Activated T-helper 1 cell treated with anti-CD3 and anti-CD28 coated beads, Interleukin-2, amount 50 U/mL, for 16 hours (primary cell): ENCODE results near the gene TCF25.

Experiments used
- DNase-seq, 2 donors: peaks; one replicate each; pipeline ENCODE4 v3.0.0-alpha.2; 2020; ENCODE audit warnings: low read depth in 1 of 2, low spot score in 1 of 2

Gene TCF25

DNA sequence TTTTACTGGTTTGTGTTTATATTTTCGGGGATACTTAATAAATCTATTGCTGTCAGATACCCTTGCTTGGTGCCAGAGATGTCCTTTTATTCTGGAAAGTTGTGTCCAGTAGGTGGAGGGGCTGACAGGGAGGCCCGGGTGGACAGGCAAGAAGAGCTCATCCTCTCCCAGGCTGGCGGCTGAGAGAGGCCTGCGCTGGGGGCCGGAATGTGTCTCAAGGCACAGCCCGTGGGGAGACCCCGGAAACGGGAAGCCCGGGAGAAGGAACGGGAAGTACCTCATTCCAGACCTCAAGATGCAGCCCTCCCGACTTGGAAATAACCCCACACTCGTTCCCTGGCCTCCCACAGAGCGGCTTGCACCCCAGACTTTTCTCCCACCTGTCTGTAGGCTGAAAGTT is 62.6 kb downstream of the TCF25 start:
- DNase-seq, result no peak

DNA sequence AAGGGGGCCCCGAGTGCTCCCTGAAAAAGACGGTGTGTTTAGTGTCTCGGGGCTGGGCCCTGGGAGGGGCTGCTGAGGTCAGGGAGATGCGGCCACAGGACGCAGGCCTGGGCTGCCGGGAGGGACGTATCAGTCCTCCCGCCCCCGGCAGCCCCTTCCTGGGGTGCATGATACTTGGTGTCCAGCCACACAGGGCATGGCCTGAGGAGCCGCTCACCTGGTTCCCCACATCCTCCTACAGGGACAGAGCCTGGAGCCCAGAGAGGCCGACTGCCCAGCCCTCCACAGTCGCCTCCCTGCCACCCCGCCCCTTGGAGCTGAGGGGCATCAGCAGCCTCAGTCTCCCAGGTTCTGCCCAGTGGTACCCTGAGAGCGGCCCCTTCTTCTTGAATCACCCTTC is 63.1 kb downstream of the TCF25 start:
- DNase-seq, result no peak

DNA sequence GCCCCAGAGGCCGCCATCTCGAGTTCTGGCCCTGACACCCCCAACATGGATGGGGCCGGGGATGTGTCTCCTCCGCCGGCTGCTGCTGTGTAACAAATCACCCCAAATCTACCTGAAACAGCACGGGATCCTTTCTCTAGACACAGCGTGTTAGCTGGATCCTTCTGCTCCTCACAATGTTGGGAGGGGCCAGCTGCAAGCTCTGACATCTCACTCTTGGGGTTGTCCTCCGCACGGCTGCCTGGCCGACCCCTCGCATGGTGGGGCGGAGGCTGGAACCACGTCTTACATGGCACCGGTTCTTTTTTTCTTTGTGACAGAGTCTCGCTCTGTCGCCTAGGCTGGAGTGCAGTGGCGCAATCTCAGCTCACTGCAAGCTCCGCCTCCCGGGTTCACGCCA is 63.6 kb downstream of the TCF25 start:
- DNase-seq, result no peak

DNA sequence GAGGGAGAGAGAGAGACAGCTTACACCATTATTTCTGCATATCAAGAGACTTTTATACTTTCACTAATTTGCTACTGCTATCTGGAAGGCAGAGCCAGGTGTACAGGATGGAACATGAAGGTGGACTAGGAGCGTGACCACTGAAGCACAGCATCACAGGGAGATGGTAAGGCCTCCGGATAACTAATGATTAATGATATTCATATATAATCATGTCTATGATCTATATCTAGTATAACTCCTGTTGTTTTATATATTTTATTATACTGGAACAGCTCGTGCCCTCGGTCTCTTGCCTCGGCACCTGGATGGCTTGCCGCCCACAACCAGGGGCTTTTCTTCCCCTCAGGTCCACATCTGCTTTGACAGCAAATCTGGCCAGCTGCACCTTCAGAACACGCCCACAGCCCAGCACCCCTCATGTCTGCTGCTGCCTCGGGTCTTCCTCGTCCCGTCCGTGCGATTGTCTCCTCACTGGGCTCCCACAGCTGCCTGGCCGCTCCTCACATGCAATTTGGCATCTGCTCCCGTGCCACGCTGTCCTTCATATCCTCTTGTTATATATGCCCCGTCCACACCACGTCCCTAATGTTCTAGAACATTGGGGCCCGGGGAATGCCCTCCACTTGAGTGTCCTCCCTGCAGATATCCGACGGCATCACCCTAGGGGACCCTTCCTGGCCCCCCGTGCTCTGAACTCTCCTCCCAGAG is 64.9 kb downstream of the TCF25 start:
- no peak for DNase-seq

DNA sequence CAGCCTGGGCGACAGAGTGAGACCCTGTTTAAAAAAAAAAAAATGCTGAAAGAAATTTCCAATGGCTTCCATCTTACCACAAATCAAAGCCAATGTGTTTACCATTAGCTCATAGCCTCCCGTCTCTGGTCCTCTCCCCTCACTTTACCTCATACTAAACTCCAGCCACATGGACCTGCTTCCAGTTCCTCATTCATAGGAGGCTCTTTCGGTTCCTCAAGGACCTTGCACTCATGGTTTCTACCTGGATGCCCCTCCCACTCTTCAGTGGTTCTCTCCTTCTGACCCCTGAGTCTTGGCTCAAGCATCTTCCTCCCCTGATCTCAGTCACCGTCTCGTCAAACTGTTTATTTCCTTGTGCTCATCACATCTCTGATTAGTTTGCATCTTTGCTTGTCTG is 71.4 kb downstream of the TCF25 start:
- no peak for DNase-seq

DNA sequence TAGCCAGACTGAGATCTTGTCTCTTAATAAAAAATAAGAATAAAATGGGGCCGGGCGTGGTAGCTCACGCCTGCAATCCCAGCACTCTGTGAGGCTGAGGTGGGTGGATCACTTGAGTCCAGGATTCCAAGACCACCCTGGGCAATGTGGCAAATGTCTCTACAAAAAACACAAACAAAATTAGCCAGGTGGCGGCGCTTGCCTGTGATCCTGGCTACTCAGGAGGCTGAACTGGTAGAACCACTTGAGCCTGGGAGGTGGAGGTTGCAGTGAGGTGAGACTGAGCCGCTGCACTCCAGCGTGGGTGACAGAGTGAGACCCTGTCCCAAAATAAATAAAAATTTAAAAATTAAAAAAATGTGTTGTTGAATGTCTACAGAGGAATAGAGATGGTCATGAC is 72.3 kb downstream of the TCF25 start:
- no peak for DNase-seq

DNA sequence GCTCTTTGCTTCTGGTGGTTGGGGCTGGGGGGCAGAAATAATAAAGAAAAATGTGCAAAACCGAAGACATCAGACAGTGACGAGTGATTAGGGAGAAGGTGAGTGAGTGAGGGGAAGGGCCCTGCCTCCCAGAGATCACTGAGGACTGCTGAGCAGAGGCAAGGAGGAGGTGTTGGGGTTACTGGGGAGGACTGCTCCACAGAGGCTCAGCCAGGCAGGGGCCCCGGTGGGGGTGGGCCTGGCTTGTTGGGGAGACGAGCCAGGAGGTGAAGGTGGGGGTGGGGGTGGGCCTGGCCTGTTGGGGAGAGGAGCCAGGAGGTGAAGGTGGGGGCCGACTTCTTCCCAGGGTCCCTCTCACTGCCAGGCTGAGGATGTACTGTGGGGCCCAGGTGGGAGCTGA is 73.1 kb downstream of the TCF25 start:
- no peak for DNase-seq

DNA sequence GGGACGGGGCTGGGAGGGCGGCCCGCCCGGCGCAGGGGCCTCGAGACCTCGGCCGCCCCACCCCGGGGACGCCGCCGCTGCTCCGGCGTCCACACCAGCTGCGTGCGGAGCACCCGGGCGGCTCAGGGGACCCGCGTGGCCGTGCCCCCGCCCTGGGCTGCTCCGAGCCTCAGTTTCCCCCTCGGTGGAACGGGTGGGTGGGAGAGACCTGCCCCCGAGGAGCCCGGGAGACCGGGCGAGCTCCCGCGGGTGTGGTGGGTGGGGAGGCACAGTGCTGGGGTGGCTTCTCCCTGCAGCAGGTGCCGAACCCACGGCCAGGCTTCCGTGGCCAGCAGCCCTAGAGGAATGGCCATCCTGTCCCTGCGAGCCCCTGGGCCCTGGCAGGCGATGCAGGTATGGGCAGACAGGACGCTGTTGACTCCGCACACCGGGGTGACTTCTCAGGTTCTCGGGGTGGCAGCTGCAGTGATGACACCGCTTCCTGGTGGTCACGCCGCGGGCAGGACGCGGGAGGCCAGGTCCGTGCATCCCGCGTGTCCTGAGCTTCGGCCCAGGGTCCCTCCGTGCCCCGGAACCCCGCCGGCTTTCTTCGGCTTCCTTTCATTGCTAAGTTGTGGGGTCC is 75.8 kb downstream of the TCF25 start:
- no peak for DNase-seq

DNA sequence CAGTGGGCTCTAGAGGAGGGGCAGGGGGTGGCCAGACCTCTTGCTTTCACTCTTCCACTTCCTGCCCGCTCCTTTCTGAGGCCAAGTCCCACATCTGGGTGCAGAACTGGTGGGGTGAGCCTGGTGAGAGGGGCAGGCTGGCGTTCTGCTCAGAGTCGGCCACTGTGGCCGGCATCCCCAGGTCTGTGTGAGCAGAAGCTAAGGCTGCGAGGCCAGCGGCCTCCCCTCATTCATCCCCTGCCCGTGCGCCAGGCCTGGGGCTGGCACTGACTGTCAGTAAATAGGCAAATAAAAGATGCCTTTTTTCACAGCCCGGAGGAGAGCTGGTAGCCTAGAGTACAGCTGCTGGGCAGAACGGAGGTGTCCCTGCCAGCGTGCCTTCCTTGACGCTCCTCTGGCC is 76.4 kb downstream of the TCF25 start:
- DNase-seq, result no peak

DNA sequence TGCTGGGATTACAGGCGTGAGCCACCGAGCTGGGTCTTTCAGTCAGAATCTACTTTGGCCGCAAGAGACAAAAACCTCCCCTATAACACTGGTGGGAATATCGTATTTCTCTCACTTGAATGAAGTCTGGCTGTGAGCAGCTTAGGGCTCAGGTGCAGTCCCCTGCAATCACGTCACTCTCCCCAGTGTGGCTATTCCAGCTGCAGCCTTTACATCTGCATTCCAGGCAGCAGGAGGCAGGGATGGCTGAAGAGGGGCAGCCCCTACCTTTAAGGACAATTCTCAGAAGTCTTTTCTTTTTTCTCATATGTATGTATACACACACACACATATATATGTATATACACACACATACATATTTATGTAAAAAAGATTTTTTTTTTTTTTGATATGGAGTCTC is 78.1 kb downstream of the TCF25 start:
- no peak for DNase-seq

DNA sequence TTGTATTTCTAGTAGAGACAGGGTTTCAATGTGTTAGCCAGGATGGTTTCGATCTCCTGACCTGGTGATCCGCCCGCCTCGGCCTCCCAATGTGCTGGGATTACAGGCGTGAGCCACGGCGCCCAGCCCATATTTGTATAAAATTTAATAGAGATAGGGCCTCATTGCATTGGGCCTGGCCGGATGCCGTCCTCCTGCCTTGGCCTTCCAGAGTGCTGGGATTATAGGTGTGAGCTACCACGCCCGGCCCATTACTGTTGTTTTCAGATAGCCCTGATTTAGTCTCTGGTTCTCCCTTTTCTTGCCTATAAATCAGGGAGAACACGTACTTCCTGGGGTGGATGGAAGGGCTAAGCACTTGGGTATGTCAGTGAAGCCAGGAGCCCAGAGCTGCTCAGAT is 78.7 kb downstream of the TCF25 start:
- DNase-seq, result no peak

DNA sequence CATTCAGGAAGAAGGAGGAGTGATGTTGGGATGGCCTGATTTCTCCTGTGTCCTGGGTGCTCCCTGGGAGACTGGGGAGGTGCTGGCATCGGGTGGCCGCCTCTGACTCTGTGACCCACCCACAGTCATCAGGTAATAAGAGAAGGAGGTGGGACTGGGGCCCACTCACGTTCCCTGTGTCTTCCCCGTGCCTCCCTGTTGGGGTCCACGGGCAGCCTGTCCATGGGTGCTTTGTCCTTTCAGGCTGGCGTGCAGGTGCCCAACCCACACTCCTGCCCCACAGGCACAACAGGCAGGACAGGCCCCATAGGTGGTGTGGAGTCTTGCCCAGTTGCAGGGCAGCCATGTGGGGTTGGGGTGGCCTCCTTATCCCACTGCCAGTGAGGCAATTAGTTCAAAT is 79.2 kb downstream of the TCF25 start:
- no peak for DNase-seq

DNA sequence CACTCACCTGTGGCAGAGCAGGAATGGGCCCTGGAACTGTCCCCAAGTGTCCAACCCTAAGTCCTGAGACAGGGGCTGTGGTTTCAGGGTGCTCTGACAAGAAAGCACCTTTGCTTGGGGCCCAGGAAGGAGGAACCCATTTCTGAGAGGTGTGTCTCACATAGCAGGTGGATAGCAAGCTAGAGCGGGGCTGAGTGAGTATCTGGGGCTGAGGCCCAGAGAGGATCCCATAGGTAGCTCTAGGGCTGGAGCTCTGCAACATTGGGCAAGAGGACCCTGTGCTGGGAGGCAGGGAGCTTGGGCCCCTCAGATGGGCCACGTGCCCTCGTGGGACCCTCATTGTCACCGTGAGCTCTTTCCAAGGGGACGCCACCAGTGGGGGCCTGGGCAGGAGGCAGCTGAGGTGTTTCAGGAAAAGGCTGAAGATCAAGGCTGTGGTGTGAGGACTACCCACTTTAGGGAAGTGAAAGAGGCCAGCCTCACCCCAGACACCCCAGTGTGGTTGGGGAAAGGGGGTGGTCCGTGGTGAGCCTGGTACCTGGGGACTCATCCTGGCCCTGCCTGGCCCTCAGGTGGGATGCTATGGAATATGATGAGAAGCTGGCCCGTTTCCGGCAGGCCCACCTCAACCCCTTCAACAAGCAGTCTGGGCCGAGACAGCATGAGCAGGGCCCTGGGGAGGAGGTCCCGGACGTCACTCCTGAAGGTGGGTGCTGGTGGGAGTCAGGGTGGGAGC is 80.4 kb downstream of the TCF25 start:
- no peak for DNase-seq

DNA sequence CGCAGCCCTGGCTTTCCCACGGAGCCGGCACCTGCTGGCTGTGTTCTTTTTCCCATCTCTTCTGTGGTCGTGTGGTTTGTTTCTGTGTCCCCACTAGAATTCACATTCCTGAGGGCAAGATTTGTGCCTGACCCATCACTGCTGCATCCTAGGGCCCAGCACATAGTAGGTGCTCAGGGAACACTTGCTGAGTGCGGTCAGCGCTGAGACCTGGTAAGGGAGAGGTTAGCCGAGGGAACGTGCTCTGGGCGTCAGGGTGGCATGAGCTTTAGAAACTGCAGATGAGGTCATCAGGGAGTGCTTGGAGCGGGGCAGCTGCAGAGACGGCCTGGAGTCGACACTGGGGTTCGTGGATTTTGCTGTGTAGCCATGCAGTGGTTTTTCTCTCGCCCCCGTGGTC is 81.1 kb downstream of the TCF25 start:
- DNase-seq, result no peak

DNA sequence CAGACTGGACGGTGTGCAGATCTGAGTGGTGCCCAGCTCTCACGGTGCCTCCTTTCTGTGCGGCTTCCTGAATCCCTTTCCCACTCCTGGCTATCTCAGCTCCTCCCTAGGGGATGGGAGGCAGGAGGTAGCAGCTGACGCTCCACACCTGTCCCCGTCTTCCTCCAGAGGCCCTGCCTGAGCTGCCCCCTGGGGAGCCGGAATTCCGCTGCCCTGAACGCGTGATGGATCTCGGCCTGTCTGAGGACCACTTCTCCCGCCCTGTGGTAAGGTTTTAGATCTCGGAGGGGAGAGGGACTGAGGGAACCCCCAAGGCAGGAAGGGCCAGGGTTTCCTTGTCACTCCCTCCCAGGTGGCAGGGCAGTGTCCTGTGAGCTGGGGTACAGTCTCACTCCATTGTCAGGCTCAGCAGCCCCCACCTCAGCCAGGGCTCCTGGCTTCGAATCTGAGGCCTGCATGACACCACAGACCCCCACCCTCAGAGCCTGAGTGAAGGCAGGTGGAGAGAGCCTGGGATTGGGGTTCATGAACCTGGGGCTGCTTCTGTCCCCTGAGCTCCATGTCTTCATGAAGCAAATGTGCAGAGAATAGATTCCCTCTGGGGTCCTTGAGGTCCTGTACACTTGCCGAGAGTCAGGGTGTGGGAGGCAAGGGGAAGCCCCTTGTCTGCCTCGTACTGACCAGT is 81.8 kb downstream of the TCF25 start:
- no peak for DNase-seq

DNA sequence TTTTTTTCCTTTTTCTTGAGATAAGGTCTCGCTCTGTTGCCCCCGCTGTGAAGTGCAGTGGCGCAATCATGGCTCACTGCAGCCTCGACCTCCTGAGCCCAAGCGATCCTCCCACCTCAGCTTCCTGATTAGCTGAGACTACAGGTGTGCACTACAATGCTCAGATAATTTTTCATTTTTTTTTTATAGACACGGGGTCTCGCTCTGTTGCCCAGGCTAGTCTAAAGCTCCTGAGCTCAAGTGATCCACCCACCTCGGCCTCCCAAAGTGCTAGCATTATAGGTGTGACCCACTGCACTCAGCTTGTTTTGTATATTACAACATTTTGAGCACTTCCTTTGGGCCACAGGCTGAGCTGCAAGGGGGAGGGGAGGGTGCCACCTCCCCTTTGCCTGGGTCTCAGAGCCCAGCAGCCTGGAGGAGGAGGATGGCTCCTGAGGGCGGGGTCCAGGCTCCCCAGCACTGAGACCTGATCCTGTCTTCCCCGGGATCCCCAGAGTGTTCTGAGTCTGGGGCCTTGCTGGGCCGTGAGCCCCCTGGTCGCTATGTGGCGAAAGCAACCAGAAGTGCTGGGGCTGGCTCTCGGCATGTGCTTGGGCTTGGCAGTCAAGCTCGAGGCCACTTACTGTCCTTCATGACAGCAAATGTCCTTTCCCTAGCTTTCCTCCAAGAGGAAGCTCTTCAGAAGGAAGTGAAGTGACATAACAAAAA is 83.3 kb downstream of the TCF25 start:
- DNase-seq, result no peak

DNA sequence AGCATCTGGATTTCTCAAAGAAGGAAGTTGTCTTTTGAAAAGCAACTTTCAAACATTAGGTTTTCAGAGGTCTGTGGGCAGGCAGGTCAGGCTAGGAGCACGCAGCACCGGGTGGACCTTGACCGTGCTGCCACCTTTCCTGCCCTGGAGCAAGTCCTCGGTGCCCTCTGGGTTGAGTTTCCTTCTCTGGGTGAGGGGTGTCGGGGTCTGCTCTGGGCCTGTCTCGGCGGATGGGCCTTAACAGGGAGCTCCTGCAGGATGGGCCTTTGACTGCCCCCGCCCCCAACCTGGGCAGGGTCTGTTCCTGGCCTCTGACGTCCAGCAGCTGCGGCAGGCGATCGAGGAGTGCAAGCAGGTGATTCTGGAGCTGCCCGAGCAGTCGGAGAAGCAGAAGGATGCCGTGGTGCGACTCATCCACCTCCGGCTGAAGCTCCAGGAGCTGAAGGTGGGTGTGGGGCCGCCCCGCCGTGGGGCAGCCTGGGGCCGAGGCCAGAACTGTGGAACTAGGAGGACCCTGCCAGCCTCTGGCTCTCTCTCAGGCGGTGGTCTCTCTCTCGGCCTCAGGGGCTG is 83.9 kb downstream of the TCF25 start:
- DNase-seq, result no peak

DNA sequence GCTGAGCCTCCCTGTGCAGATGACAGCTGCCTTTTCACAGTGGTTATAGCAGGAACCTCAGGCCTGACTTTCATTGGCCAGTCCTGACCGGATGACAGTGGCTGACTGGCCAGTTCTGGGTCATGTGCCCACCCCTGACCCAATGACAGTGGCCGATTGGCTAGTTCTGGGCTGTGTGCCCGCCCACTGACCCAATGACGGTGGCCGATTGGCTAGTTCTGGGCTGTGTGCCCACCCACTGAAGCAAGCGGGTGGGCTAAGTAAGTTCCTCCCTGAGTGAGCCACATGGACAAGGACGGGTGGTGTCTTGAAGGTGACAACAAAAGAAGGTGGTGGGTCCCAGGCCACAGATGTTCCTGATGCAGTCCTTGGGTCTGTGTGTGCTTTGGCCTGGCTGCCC is 84.7 kb downstream of the TCF25 start:
- DNase-seq, result no peak

DNA sequence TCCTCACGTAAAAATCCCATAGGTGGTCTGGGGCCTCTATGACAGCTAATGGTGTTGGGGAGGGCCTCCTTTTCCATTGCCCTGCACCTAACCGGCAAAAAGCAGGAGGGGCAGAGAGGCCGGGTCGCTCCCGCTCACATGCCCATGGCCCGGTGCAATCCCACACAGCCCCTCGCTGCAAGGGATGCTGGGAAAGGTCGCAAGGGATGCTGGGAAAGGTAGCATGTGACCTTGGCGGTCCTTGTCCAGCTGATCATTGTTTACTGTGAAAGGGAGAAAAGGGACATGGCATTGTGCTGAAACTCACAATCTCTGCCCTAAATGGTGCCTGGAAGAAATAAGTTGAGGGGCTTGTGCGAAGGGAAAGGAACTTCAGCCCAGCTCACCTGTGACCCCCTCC is 85.2 kb downstream of the TCF25 start:
- DNase-seq, result no peak

DNA sequence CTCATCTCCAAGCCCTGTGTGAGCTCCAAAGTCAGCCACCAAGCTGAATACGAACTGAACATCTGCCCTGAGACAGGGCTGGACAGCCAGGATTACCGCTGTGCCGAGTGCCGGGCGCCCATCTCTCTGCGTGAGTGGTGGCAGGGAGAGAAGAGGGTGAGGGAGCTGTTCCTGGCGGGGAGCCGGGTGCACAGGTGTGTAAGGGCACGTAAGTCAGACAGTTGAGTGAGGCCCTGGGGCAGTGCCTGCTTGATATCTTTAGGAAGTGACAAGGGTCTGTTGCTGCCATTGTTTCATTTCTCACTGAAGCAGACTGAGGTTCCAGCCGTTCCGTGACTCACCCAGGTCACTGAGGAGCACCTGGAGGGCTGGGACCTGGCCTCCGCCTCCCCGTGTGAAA is 87.6 kb downstream of the TCF25 start:
- DNase-seq, result no peak
